ENCODE data around the gene CFAP100.

CFAP100 gene

DNA sequence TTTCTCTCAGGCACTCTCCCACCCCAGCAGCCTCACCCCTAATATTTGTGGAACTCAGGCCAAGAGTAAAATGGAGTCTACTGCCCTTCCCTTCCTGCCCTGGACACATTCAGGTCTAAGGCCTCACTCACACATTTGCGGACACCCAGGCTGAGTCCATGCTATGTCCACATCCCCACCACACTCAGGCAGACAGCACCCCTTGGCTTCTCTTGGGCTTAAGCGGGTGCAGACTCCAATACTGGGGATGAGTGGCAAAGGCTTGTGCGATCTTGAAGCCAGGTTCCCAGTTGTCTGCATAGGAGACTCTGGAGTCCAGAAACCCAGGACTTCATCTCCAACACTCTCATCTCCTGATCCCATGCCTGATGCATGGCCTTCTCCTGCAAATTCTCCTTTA, 17.5 kb upstream of the CFAP100 start:
- DNase-seq = no peak

DNA sequence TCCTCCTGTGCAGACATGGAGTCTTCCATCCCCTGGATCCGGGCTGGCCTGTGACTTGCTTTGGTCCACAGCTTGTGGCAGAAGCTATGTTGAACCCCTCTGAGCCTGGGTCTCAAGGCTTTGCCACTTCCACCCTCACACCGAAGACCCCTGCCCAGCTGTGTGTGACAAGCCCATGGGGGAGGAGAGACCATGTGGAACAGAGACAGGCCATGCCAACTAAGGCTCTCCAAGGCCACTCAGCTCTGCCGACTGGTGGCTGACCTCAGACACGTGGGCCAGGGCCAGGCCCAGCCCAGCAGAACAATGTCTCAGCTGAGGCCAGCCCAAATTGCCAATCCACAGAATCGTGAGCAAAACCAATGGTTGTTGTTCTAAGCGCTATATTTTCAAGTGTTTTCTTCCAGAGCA, 16.4 kb upstream of the CFAP100 start:
- no peak for DNase-seq

DNA sequence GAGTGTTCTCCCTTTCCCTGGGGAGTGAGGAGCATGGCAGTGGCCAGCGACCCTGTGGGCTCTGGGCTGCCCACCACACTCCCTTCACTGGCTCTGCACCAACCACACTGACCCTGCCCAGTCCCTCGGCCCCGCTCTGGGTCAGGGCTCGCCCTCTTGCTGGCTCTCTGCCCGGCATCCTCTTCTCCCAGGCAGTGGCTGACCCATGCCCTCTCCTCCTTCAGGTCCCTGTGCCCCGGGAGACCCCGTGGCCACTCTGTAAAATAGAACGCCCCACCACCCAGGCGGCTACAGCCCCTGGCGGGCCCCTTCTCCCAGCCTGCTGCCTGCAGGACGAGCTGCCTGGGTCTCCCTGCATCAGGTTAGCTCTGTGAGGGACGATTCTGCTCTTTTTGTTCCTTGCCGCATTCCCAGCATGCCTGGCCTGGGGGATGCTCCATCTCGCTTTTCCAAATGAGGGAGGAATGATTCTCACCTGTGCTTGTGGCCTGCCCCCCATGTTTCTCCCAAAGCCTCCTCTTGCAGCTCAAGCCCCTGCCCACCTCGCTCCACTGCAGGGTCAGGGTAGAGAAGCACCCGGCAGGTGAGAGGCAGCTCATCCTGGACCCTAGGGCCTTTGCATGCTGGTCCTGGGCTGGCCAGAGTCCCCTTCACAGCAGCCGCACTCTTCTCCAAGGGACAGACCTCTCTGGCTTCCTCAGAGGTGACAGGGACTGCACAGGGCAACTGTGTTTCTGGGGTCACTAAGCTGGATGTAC, 14.5 kb upstream of the CFAP100 start:
- DNase-seq = no peak

DNA sequence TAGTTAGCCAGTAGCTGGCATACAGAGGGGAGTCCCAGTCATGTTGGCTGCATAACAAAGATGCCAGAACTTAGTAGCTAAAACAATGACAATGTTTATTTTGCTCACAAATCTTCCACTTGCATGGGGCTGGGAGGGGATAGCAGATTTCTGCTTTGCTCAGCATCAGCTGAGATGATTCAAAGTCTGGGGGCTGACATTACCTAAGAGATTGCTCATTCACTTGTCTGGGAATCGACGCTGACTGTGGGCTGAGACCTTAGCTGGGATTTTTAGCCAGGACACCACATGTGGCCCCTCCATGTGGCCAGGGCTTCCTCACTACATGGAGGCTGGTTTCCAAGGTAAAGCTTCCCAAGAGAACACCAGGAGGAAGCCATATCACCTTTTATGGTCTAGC, 12.7 kb upstream of the CFAP100 start:
- DNase-seq = no peak

DNA sequence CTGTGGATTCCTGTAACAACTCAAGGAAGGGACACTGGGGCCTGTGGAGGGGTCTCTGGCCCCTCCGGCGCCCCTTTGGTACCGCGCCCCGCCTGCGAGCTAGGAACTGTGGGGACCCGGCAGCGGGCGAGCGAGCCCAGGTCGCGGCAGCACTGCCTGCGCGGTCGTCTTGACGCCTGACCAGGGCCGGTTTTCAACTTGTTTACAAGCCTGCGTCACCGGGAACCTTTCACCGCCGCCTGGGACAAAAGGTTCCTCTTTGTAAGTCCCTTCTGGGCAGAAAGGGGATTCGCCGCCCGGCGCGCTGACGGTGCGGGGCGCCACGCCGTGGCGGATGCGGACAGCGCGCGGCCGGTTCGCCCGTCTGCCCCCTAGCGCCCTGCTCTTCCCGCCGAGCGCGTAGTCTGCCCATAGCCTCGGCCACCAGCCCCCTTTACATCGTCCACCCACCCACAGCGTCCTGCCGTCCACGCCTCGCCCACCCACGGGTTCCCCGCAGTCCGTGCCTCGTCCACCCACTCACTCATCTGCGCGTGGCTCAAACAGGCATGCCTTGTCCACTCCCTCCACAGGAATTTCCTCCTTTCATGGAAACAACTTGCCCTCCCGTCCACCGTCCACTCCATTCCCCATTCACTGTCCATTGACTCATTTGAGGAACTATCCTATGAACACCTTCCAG, 5.5 kb upstream of the CFAP100 start:
- DNase-seq = peak; percentile 24 to 75

DNA sequence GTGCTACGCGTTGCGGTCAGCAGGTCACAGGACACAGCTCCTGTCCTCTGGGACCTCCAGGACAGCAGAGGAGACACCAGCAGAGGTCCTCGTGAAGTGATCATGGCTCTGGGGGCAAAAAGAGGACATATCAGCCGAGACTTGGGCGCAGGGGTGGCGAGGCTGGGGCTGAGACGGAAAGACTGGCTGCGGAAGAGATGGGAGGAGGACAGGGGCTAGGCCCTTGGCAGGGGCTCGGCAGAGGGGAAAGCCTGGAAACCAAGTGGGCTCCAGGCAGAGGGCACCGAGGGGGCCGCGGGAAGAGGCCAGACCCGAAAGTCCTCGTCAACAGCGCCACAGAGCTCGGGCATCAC, 4.9 kb upstream of the CFAP100 start:
- no peak for DNase-seq

DNA sequence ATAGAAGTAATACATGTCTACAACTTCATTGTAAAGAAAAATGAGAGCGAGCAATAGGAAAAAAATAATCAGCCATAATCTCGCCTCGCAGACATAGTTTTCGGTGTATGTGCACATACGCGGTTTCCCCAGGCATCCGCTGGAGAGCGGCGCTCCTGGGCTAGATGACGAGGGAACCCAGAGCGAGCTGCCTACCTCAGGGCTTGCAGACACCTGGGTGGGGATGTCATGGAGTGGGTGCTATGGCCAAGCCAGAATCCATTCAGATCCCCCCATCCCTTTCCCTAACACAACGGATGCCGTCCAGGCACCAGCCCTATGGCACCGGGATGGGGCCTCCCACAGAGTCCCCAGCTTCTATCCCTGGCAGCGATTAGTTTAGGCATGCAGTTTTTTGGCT, 4.5 kb upstream of the CFAP100 start:
- no peak for DNase-seq

DNA sequence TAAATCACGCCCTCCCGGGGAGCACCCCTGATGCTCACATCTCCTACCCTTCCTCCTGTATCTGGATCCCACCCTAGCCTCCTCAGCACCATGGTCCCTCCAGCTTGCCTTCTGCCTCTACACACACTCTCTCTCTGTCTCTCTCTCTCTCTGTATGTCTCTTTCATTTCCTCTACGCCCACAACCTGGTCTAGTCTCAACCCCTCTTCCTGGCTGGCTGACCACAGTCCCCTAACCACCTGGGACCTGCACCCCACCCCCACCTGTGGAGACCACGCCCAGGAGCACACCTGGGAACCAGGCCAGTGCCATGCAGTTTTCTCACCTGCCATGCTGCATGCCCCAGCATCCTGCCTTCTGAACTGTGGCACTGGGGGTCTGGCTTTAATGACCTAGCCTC, 4.0 kb upstream of the CFAP100 start:
- no peak for DNase-seq

DNA sequence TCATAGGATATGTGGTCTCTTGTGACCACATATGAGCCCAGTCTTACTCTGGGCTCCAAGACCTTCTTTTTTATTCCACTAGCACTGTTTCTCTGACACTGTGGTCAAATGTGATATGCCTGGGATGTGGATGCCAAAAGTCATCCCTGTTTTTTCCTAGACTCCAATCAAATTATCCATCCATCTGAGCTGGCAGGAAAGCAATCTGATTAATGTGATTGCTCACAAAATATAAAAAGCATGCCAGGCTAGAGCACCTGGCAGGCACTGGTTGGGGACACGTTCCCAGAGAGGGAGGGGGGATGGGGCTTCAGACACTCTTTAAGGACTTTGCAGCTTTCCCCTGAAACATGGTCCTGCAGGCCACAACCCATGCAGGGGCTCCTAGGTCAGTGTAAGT, 3.1 kb upstream of the CFAP100 start:
- no peak for DNase-seq

DNA sequence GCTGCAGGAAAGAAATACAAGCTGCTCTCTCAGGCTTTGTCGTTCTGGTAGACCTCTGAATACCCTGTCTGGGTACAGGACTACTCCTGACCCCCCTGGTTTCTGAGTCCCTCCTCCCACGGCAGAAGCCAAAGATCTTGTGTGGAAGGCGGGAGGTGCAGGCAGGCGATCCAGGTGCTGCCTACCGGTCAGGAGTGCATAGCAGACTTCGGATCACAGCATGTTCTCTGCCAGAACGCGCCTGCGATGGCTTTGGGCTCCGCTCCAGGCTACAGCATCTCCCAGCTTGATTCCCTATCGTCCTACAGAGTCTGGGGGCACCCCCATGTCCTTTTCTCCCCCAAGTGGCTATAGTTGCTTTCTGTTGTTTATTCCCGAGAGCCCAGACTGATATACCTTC, 2.5 kb upstream of the CFAP100 start:
- DNase-seq = no peak

DNA sequence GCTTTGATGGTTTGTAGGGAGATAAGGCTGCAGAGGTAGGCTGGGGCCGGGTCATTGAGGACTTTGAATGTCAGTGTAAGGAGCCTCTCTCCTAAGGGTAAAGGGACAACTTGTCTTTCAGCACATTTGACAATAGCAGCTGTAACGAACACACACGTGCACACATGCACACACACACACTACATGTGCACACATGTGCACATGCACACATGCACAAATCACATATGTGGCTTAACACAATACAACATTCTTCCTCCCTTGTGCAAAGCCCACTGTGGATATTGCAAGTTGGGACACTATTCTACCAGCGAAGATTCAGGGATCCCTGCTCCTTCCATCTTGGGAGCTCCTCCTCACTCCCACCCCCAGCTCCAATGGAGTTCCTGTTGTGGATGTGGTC, 1.1 kb upstream of the CFAP100 start:
- no peak for DNase-seq

DNA sequence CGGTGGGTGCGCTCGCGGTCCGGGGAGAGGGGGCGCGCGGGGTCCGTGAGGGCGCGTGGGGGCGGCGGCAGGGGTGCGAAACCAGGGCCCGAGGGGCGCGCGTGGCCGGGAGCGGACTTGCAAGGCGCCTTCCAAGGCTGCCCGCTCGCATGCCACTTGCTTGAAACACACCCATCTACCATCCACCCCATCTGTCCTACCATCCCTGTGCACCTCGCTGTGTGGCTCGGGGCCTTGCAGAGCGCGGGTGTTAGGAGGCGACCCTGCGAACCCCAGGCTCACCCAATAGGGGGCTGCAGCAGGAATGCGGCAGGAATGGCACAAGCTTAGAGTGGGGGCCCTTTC, 240 bp downstream of the CFAP100 start:
- no peak for DNase-seq

DNA sequence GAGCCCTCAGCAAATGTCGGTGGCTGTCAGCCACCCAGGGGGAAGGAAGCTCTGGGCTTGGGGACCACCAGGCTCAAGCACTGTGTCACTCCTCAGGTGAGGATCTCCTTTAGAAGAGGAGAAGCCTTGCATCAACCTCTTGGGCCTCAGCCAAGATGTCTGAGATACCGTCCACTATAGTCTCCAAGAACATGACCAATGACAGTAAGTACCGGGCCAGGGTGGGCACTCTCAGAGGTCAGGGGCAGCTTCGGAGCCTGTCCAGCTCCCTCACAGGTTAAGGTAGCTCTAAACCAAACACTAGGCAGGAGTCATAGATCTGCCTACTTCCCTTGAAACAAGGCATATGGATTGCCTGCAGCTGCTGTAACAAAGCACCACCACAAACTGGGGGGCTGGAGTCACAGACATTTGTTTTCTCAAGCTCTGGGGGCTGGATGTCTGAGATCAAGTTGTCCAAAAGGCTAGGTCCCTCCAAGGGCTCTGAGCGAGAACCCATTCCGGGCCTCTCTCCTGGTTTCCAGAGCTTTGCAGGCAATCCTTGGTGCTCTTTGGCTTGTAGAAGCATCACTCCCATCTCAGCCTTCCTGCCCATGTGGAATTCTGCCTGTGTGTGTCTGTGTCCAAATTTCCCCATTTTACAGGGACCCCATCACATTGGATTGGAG, 1.3 kb downstream of the CFAP100 start:
- no peak for DNase-seq

DNA sequence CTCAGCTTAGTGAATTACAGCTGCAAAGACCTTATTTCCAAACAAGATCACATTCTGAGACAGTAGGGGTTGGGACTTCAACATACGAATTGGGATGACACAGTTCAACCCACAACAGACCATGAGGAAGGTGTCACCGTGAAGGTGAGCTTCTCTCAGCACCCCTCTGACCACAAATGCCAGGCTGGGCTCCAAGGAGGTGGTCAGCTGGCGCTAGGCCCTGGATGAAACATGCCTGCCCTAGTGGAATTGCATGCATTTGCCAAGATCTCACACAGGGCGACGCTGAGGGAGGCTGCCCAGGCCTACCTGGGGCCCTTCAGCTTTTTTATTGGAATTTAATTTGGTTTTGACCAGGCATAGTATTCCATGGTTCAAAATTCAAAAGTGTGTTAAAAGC, 1.8 kb downstream of the CFAP100 start:
- no peak for DNase-seq

DNA sequence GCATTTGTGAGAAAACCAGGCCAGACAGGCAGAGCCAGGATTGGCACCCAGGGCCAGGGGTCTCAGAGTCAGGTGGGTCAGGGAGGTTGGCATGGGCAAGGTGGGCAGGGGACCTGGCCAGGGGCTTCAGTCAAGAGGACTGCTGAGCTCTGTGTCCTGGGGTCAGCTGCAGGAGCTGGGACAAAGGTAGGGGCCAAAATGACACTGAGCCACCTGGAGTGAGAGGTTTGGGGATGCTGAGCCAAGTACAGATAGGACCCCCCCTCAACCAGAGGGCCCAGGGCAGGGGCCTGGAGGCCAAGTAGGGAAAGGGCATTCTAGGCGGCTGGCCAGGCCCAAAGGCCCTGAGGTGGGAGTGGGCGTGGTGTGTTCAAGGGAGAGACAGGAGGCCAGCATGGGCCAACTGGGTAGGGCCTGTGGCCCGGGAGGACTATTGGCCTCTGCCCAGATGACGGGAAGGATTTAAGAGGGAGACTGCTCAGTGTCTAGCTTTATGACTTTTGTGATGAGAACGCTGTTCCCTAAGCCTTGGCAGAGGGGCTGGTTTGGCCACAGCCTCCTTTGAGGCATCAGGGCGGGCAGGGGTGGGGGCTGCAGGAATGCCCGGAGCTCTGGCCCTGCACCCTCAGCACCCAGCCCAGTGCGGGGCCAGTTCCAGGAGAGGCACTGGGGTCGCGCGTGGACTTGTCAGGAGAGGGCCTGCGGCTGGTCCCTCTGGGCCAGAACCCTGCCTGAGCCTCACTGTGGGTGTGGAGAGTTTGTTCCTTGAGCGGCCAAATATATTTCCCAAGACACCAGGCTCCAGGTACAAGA, 3.1 kb downstream of the CFAP100 start:
- no peak for DNase-seq

DNA sequence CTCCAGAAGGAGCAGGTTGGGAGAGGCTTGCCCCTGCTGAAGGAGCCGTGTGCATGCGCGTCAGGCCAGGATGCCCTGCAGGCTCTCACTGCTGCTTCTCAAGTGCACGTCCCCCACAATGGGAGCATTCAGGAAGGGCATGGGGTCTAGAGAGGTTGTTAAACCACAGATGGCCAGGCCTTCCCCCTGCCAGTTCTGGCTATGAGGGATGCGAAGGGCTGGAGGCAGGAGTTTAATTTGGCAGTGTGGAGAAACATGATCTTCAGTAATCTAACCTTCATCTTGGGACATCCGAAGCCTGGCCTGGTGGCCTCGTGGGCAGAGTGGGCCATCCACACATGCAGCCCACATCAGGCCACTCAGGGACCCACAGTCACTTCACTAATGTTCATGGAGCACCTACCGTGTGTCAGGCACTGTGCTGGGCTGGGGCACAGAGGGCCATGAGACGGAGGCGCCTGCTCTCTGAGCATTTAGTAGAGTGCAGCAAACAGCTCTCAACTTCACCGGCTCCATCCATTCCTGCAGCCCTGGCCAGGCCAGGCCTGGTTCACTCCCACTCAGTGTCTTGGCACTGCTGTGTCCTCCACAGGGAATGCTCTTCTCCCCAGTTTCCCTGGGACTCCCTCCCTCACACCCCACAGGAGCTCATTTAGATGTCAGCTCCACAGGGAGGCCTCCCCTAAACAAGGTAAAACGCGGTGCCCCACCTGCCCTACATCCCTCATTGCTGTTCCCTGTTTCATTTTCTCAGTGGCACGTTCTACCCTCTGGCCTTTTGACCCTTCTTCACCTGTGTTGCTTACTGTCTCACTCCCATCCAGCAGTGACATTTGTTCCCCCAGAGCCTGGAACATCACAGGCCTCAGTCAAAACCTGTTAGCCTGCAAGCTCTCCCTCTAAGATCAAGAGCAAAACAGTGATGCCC, 4.0 kb downstream of the CFAP100 start:
- no peak for DNase-seq

DNA sequence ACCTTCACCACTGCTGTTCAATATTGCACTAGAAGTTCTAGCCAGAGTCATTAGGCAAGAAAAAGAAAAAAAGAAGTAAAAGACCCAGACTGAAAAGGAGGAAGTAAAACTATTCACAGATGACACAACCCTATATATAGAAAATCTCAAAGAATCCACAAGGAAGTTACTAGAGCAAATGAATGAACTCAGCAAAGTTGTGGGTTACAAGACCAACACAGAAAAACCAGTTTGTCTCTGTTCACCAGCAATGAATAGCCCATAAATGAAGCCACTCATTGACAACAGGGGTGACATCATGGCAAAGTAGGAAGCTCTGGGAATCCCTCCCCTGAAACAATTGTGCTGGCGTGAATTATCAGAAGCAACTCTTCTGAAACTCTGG, 4.6 kb downstream of the CFAP100 start:
- DNase-seq = no peak

DNA sequence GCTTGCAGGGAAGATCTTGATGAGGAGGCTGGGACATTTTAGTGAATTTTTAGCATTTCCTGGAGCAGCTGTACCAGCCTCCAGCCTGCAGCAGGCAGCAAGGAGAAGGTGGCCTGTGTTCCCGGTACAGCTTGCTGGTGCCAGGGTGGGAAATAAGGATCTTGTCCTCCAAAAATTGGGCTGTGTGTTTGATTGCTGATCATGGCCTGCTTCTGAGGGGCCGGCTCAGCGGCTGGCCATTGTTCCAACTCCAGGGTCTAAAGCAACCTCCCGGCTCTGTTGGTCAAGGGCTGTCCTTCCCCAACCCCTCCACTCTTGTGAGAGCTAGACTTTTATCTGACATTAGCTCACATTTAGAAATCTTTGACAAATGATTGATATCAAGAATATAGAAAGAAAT, 5.0 kb downstream of the CFAP100 start:
- no peak for DNase-seq

DNA sequence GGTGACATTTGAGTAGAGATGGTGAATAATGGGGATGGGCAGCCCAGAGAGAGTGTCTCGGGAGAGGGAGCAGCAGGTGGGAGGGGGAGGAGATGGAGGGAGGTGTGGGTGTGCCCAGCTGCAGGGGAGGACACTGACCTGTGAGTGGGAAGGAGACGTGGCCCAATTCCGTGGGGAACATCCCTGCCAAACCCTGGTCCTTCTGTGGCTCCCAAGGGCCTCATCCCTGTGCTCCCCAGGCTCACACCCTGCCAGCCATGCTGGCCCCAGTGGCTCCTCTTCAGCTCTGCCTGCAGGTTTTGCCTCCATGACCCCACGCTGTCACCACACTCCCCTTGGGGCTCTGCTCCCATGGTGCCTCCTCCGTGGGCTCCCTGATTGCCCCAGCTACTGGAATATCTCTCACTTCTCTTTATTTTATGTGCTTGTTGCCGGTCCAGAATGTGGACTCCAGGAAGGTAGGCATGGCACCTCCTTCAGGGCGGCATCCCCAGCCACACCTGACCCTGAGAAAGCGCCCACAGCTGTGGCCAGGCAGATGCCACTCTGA, 7.0 kb downstream of the CFAP100 start:
- no peak for DNase-seq

DNA sequence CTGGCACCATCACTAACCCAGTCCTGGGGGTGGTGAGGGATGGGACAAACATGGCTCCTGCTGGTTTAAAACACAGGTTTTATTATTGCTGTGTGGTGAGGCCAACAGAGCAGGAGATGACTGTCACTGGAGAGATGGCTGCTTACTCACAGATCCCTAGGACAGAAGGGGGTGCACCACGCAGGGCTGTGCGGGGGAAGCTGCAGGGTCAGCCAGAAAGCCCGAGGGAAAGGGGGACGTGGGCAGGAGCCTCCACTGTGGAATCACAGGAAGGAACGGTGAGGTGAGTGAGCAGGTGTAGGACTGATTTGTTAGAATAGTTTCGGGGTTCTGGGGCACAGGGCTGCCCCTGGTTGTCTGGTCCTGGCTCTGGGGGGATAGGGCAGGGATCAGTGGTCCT, 7.5 kb downstream of the CFAP100 start:
- no peak for DNase-seq

DNA sequence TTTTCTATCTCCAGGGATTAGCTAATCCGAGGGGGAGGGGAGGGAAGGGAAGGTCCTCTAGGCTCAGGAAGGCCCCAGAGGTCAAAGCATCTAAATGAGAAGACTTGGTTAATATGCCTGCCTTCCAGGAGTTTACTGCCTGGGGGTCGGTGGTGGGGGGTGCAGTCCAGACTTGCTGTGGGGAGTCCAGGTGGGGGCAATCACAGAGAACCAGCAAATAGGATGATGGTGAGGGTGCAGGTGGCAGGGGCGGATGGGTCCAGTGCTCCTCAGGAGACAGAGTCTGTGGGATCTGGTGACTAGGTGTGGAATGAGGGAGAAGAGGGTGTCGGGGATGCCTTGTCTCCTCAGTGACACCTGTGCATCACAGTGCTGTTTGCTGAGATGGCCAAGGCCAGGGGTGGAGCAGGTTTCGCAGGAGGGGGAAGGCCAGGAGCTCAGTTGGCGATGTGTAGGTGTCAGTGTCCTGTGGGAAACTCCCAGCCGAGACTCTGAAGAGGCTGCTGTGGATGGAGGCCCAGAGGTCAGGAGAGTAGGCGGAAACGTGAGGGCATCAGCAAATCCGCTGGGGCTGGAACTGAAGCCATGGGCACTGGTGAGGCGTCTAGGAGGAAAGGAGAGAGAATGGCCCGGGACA, 8.1 kb downstream of the CFAP100 start:
- no peak for DNase-seq

Data from CD4-positive, alpha-beta T cell treated with Interleukin-1 beta for 1 hour (primary cell).